HepG2 (cell line): ENCODE measurements around the gene ATP6V0D1. TPM values are rescaled to one million over a fixed set of nuclear protein-coding genes. Genes with fewer than 3 reads are reported as not detected.

ENCODE experiments used
- ATAC-seq: fragments of 200-7000 bp; cut with Tn5 transposase; 3 replicates; pipeline ENCODE4 v1.9.1; 2020; ENCODE audit warnings: mild to moderate bottlenecking, moderate library complexity
- BruUV-seq: library from RNA; stranded (reverse); fragments of 400-500 nt; replicated peaks from 2 replicates; lab custom pipeline; 2021; lab: Mats Ljungman, UMichigan
- CTCF ChIA-PET: fragments of 300-600 bp; formaldehyde crosslinking; extraction: SDS; loops from one replicate; lab custom pipeline; 2021; ENCODE audit warnings: low total read pairs, inconsistent platforms, low intra/inter-chr PET ratio; lab: Yijun Ruan, JAX
- POLR2A ChIA-PET: fragments of 350-600 bp; sonication (Branson Sonifier 250); formaldehyde crosslinking; loops from one replicate; lab custom pipeline; 2020; ENCODE audit warnings: antibody characterized with exemption, inconsistent platforms; lab: Yijun Ruan, JAX
- DNase-seq: peaks from one replicate; pipeline ENCODE4 v3.0.0-alpha.2; 2015; ENCODE audit warnings: low spot score
- FAIRE-seq: peaks from 3 replicates; lab custom pipeline; 2011; peaks lifted over from hg19 to GRCh38; lab: Jason Lieb, UNC
- H2AFZ ChIP-seq: one replicate; pipeline ENCODE4 v1.6.1; 2011; ENCODE audit warnings: low read length, inconsistent platforms
- H3K27ac ChIP-seq: fragments of 300-600 bp; 3 replicates; pipeline ENCODE4 v1.8.0; 2011; ENCODE audit warnings: mixed run types, mild to moderate bottlenecking, mixed read lengths, low read length, inconsistent platforms; ENCODE audit not compliant: insufficient read depth; ENCODE audit errors: extremely low read length
- H3K27me3 ChIP-seq, 2 experiments: fragments of 200-600 bp in 1 of 2; 2 replicates in 1 of 2; 3 replicates in 1 of 2; pipeline versions ENCODE4 v1.6.0 to v1.8.0; 2011; ENCODE audit warnings: low read length in 2 of 2, mild to moderate bottlenecking in 2 of 2, moderate library complexity in 2 of 2, inconsistent platforms in 1 of 2; ENCODE audit not compliant: insufficient read depth in 2 of 2, control insufficient read depth in 1 of 2
- H3K36me3 ChIP-seq, 2 experiments: fragments of 200-600 bp in 1 of 2; replicated peaks in 1 of 2; 2 replicates in 1 of 2; 3 replicates in 1 of 2; pipeline versions ENCODE4 v1.5.1 to v1.8.0; 2011; ENCODE audit warnings: low read length in 2 of 2, inconsistent platforms in 1 of 2; ENCODE audit not compliant: insufficient read depth in 2 of 2, control insufficient read depth in 1 of 2
- H3K4me1 ChIP-seq: 2 replicates; pipeline ENCODE4 v1.5.1; 2012; ENCODE audit warnings: low read length, inconsistent platforms; ENCODE audit not compliant: insufficient read depth
- H3K4me2 ChIP-seq: 2 replicates; pipeline ENCODE4 v1.6.0; 2011; ENCODE audit warnings: low read depth, low read length, inconsistent platforms
- H3K4me3 ChIP-seq, 3 experiments: fragments of 200-600 bp in 1 of 3; sonication (generic), shearing (Covaris generic) in 1 of 3; replicated peaks in 1 of 3; 2 replicates each; pipeline ENCODE4 v1.5.1; 2011 to 2016; ENCODE audit warnings: low read length in 3 of 3, inconsistent platforms in 2 of 3, low read depth in 2 of 3, mild to moderate bottlenecking in 2 of 3, control low read depth in 1 of 3, mixed read lengths in 1 of 3; ENCODE audit not compliant: insufficient read depth in 1 of 3
- H3K79me2 ChIP-seq: one replicate; pipeline ENCODE4 v1.6.1; 2011; ENCODE audit warnings: low read length, inconsistent platforms; ENCODE audit not compliant: insufficient read depth
- H3K9ac ChIP-seq: 2 replicates; pipeline ENCODE4 v1.6.0; 2011; ENCODE audit warnings: mild to moderate bottlenecking, low read depth, low read length, inconsistent platforms; ENCODE audit not compliant: insufficient read depth
- H3K9me3 ChIP-seq: 2 replicates; pipeline ENCODE4 v1.5.1; 2012; ENCODE audit warnings: mild to moderate bottlenecking, low read length
- H4K20me1 ChIP-seq: 2 replicates; pipeline ENCODE4 v1.6.0; 2011; ENCODE audit warnings: inconsistent platforms, mild to moderate bottlenecking, low read length, moderate library complexity; ENCODE audit not compliant: insufficient read depth
- ERF ChIP-seq: IDR thresholded peaks from 2 replicates; pipeline ENCODE4 v1.6.1; 2018; ENCODE audit warnings: missing biosample characterization, missing genetic modification reagents
- FOXK1 ChIP-seq: sonication (generic); formaldehyde crosslinking; IDR thresholded peaks from 2 replicates; pipeline ENCODE4 v1.4.0; 2020; ENCODE audit warnings: low read depth, missing genetic modification reagents, borderline replicate concordance
- FOXK2 ChIP-seq: fragments of 450-650 bp; IDR thresholded peaks from 2 replicates; pipeline ENCODE4 v1.6.1; 2016
- FOXO4 ChIP-seq: sonication (generic); formaldehyde crosslinking; conservative IDR thresholded peaks from 2 replicates; pipeline ENCODE4 v1.8.1; 2023; ENCODE audit warnings: missing genetic modification reagents
- HIC2 ChIP-seq: sonication (generic); formaldehyde crosslinking; IDR thresholded peaks from 2 replicates; pipeline ENCODE4 v1.9.0; 2022; ENCODE audit warnings: low read depth, missing genetic modification reagents
- PRDM4 ChIP-seq: sonication (generic); formaldehyde crosslinking; IDR thresholded peaks from 2 replicates; pipeline ENCODE4 v1.9.0; 2021; ENCODE audit warnings: missing genetic modification reagents, borderline replicate concordance
- RFXAP ChIP-seq: sonication (generic); formaldehyde crosslinking; IDR thresholded peaks from 2 replicates; pipeline ENCODE4 v1.4.0; 2020; ENCODE audit warnings: missing genetic modification reagents, borderline replicate concordance
- SCMH1 ChIP-seq: sonication (generic); formaldehyde crosslinking; IDR thresholded peaks from 2 replicates; pipeline ENCODE4 v1.9.0; 2021; ENCODE audit warnings: missing genetic modification reagents, mild to moderate bottlenecking, borderline replicate concordance
- TSC22D2 ChIP-seq: sonication (generic); formaldehyde crosslinking; IDR thresholded peaks from 2 replicates; pipeline ENCODE4 v1.5.1; 2020; ENCODE audit warnings: missing genetic modification reagents, mild to moderate bottlenecking, borderline replicate concordance
- ZNF230 ChIP-seq: sonication (generic); formaldehyde crosslinking; IDR thresholded peaks from 2 replicates; pipeline ENCODE4 v1.4.0; 2020; ENCODE audit warnings: mild to moderate bottlenecking, missing genetic modification reagents
- ZNF292 ChIP-seq: sonication (generic); formaldehyde crosslinking; IDR thresholded peaks from 2 replicates; pipeline ENCODE4 v1.8.1; 2022; ENCODE audit warnings: mild to moderate bottlenecking, low read depth, missing genetic modification reagents, borderline replicate concordance
- ZNF382 ChIP-seq: sonication (generic); formaldehyde crosslinking; IDR thresholded peaks from 2 replicates; pipeline ENCODE4 v1.5.0; 2020; ENCODE audit warnings: missing genetic modification reagents, mild to moderate bottlenecking, borderline replicate concordance
- ZNF709 ChIP-seq: sonication (generic); formaldehyde crosslinking; IDR thresholded peaks from 2 replicates; pipeline ENCODE4 v1.5.0; 2020; ENCODE audit warnings: mild to moderate bottlenecking, missing genetic modification reagents
- ZNF75D ChIP-seq: sonication (generic); formaldehyde crosslinking; IDR thresholded peaks from 2 replicates; pipeline ENCODE4 v1.8.1; 2023; ENCODE audit warnings: missing genetic modification reagents, mild to moderate bottlenecking, borderline replicate concordance
- ZNF776 ChIP-seq: sonication (generic); formaldehyde crosslinking; IDR thresholded peaks from 2 replicates; pipeline ENCODE4 v1.4.0; 2020; ENCODE audit warnings: mild to moderate bottlenecking, missing genetic modification reagents
- ZNF782 ChIP-seq: sonication (generic); formaldehyde crosslinking; IDR thresholded peaks from 2 replicates; pipeline ENCODE4 v1.4.0; 2020; ENCODE audit warnings: missing genetic modification reagents, mild to moderate bottlenecking, borderline replicate concordance
- WGBS: methylation state at CpG from one replicate; pipeline ENCODE4 v1.1.6; 2017; ENCODE audit warnings: low lambda C conversion rate; 5-methylcytosine and 5-hydroxymethylcytosine counted together
- in situ Hi-C: cut with HindIII; loops from 2 replicates; pipeline ENCODE4 v1.10.0; 2017; ENCODE audit warnings: low pct_unique_long_range_greater_than_20kb; ENCODE audit not compliant: extremely low pct_ligation_motif_present
- intact Hi-C: fragments of 100-400 bp; cut with micrococcal nuclease; formaldehyde crosslinking; loops from one replicate; pipeline ENCODE4 v1.10.0; 2022; ENCODE audit not compliant: unreplicated experiment
- polyA plus RNA-seq, 8 experiments: library from polyadenylated mRNA; depleted of rRNA in 3 of 8; stranded (reverse) in 7 of 8; unstranded in 1 of 8; fragments of >200 nt; fragmentation: Illumina TruSeq in 4 of 8; extraction: Trizol in 4 of 8; gene quantifications; 2 replicates each; pipeline versions ENCODE4 v1.2.1 to v1.2.3, GENCODE V29; 2011 to 2016; ENCODE audit warnings: low read depth in 4 of 8, missing spikeins in 1 of 8, mixed read lengths in 1 of 8; ENCODE audit not compliant: insufficient read depth in 1 of 8
- total RNA-seq, 5 experiments: library from RNA; depleted of rRNA; stranded (reverse); fragments of >200 nt; fragmentation: Illumina TruSeq; extraction: Trizol; gene quantifications; 2 replicates each; pipeline ENCODE4 v1.2.3, GENCODE V29; 2016; ENCODE audit warnings: low read depth in 1 of 5

ATP6V0D1 gene
- total and polyA plus RNA-seq, 2 of the 13 experiments (the other 11 are each of a cell fraction or from before 2014, with no cell fraction given): 51.1 to 61.3 TPM

GRCh38 chr16:67460168-67460567 is 20.8 kb downstream of the ATP6V0D1 start:
- ChIA-PET POLR2A (no interaction called here), CTCF (no interaction called here)
- peaks cover 22% of the 10 kb centered on the region for H3K4me1 ChIP-seq
- H3K9ac ChIP-seq: no peak overlapping the region
- FAIRE-seq: no peak
- H2AFZ ChIP-seq: no peak overlapping the region
- no peak for DNase-seq
- 98% methylated on average over 5 of the region's 5 CpGs for WGBS
- peaks cover under 1% of the 10 kb centered on the region; the same call in 1 of the 2 replicates for H4K20me1 ChIP-seq
- no peak overlapping the region for H3K27ac ChIP-seq
- peaks cover 4 to 13% of the 10 kb centered on the region in 2 experiments; a peak in 3 of 5 replicates for H3K36me3 ChIP-seq
- no peaks in the 10 kb centered on the region for H3K27me3 ChIP-seq
- intact Hi-C loops: no loop called here
- no peak overlapping the region for H3K4me3 ChIP-seq
- H3K4me2 ChIP-seq: no peak overlapping the region
- ATAC-seq: no peak
- no peak for TF ChIP-seq FOXK1
- no peak for TF ChIP-seq SCMH1 (CRISPR knock-in tag)
- TF ChIP-seq ZNF292: no peak
- no peak for TF ChIP-seq TSC22D2 (CRISPR knock-in tag)
- no peak for TF ChIP-seq ZNF230 (CRISPR knock-in tag)
- no peak for TF ChIP-seq HIC2 (CRISPR knock-in tag)
- no peak for TF ChIP-seq RFXAP (CRISPR knock-in tag)
- TF ChIP-seq ZNF709 (CRISPR knock-in tag): no peak
- no peak for TF ChIP-seq FOXO4 (CRISPR knock-in tag)
- no peak for TF ChIP-seq ERF (CRISPR knock-in tag)
- no peak for TF ChIP-seq ZNF75D (CRISPR knock-in tag)
- no peak for TF ChIP-seq ZNF782
- TF ChIP-seq FOXK2: no peak
- no peak for TF ChIP-seq PRDM4
- no peak for TF ChIP-seq ZNF382
- TF ChIP-seq ZNF776 (CRISPR knock-in tag): no peak
- TF ChIP-seq, all 625 proteins: peak for 0
- no TSS peak for BruUV-seq
- in situ Hi-C loops: no loop called here
- Histone ChIP-seq H3K79me2 (peaks cover 3% of the 10 kb centered on the region), H3K9me3 (no peaks in the 10 kb centered on the region)
